OCI-LY1 (cell line): ENCODE results near the gene NOL3.
A peak's percentile ranks its signal among the peaks of the same experiment; 100 is the strongest.

ENCODE experiments used
- H2AFZ ChIP-seq: fragments of 200-600 bp; sonication (generic), shearing (Covaris generic); 2 replicates; pipeline ENCODE4 v1.6.0; 2014; ENCODE audit warnings: antibody characterized with exemption, mild to moderate bottlenecking, low read length
- H3F3A ChIP-seq: fragments of 200-600 bp; sonication (generic), shearing (Covaris generic); 2 replicates; pipeline ENCODE4 v1.6.0; 2014; ENCODE audit warnings: mild to moderate bottlenecking, antibody characterized with exemption, low read length, moderate library complexity; ENCODE audit not compliant: insufficient read depth
- H3K27ac ChIP-seq: fragments of 200-600 bp; sonication (generic); 2 replicates; pipeline ENCODE4 v1.5.1; 2014; ENCODE audit warnings: low read length, mixed run types, mild to moderate bottlenecking, low read depth; ENCODE audit not compliant: poor library complexity, severe bottlenecking
- H3K27me3 ChIP-seq: fragments of 200-600 bp; sonication (generic); 2 replicates; pipeline ENCODE4 v1.6.0; 2014; ENCODE audit warnings: antibody characterized with exemption, mild to moderate bottlenecking, low read length, moderate library complexity; ENCODE audit not compliant: insufficient read depth
- H3K36me3 ChIP-seq: fragments of 200-600 bp; sonication (generic); 2 replicates; pipeline ENCODE4 v1.6.1; 2014; ENCODE audit warnings: mild to moderate bottlenecking, antibody characterized with exemption, low read length, moderate library complexity, mixed read lengths; ENCODE audit not compliant: insufficient read depth
- H3K4me1 ChIP-seq: fragments of 200-600 bp; sonication (generic); 2 replicates; pipeline ENCODE4 v1.5.1; 2014; ENCODE audit warnings: mild to moderate bottlenecking, low read length, moderate library complexity; ENCODE audit not compliant: insufficient read depth, severe bottlenecking
- H3K4me2 ChIP-seq: fragments of 200-600 bp; sonication (generic), shearing (Covaris generic); 2 replicates; pipeline ENCODE4 v1.6.1; 2014; ENCODE audit warnings: low read length
- H3K4me3 ChIP-seq: fragments of 200-600 bp; sonication (generic); 2 replicates; pipeline ENCODE4 v1.5.1; 2014; ENCODE audit warnings: low read length, low read depth, mild to moderate bottlenecking, mixed read lengths; ENCODE audit not compliant: poor library complexity, severe bottlenecking
- H3K79me2 ChIP-seq: fragments of 200-600 bp; shearing (Covaris generic); 2 replicates; pipeline ENCODE4 v1.6.1; 2016; ENCODE audit warnings: mixed run types, low read length, mixed read lengths; ENCODE audit not compliant: insufficient read depth
- H3K9ac ChIP-seq: fragments of 200-600 bp; sonication (generic), shearing (Covaris generic); 2 replicates; pipeline ENCODE4 v1.6.1; 2014; ENCODE audit warnings: mild to moderate bottlenecking, low read length, mixed read lengths
- H3K9me2 ChIP-seq: fragments of 200-600 bp; sonication (generic), shearing (Covaris generic); 2 replicates; pipeline ENCODE4 v1.6.1; 2014; ENCODE audit warnings: low read depth, mild to moderate bottlenecking, low read length, mixed read lengths
- H3K9me3 ChIP-seq: fragments of 200-600 bp; shearing (Covaris generic); 2 replicates; pipeline ENCODE4 v1.6.1; 2014; ENCODE audit warnings: low read length, mixed read lengths
- H4K20me1 ChIP-seq: fragments of 200-600 bp; sonication (generic), shearing (Covaris generic); 2 replicates; pipeline ENCODE4 v1.6.0; 2016; ENCODE audit warnings: mild to moderate bottlenecking, low read length; ENCODE audit not compliant: insufficient read depth
- CTCF ChIP-seq: fragments of 200-600 bp; sonication (generic), shearing (Covaris generic); IDR thresholded peaks from 2 replicates; pipeline ENCODE4 v1.5.1; 2017; ENCODE audit warnings: mild to moderate bottlenecking, antibody characterized with exemption, low read length, moderate library complexity, mixed read lengths
- EZH2 ChIP-seq: fragments of 200-600 bp; sonication (generic), shearing (Covaris generic); IDR thresholded peaks from 2 replicates; pipeline ENCODE4 v1.8.0; 2017; ENCODE audit warnings: borderline replicate concordance, mixed run types, mild to moderate bottlenecking, antibody characterized with exemption, low read length, moderate library complexity, mixed read lengths

NOL3 gene

GRCh38 chr16:67169642-67170167 lies 633 bp upstream of the NOL3 start:
- no peaks in the 10 kb centered on the region for H3K27me3 ChIP-seq
- no peak overlapping the region for H2AFZ ChIP-seq
- peak overlapping the region; percentile 45 for H3K4me3 ChIP-seq
- H3K27ac ChIP-seq: no peak overlapping the region
- peak overlapping the region; percentile 36; the same call in 1 of the 2 replicates for H3K9ac ChIP-seq
- H3F3A ChIP-seq: no peaks in the 10 kb centered on the region
- H3K4me1 ChIP-seq: peaks cover 23% of the 10 kb centered on the region
- no peaks in the 10 kb centered on the region for H3K79me2 ChIP-seq
- TF ChIP-seq EZH2 (no peak), CTCF (peak; percentile 72)
- peak overlapping the region; percentile 68 for H3K4me2 ChIP-seq
- H3K9me2 ChIP-seq: no peaks in the 10 kb centered on the region
- no peaks in the 10 kb centered on the region for H4K20me1 ChIP-seq
- no peaks in the 10 kb centered on the region for H3K9me3 ChIP-seq
- H3K36me3 ChIP-seq: no peaks in the 10 kb centered on the region

GRCh38 chr16:67170949-67171649 lies 761 bp downstream of the NOL3 start:
- Histone ChIP-seq H4K20me1 (no peaks in the 10 kb centered on the region), H3K27me3 (0 out of 2 replicates have a peak, but pooled peaks cover under 1% of the 10 kb centered on the region), H3F3A (no peaks in the 10 kb centered on the region), H3K36me3 (no peaks in the 10 kb centered on the region), H3K79me2 (no peaks in the 10 kb centered on the region), H2AFZ (no peak overlapping the region), H3K4me1 (peaks cover 24% of the 10 kb centered on the region), H3K9ac (peak overlapping the region; percentile 40; the same call in 1 of the 2 replicates), H3K9me2 (no peaks in the 10 kb centered on the region), H3K4me2 (peak overlapping the region; percentile 68), H3K4me3 (peak overlapping the region; percentile 45), H3K27ac (no peak overlapping the region), H3K9me3 (no peaks in the 10 kb centered on the region)
- TF ChIP-seq EZH2: no peak
- no peak for TF ChIP-seq CTCF

- TF ChIP-seq CTCF: no peak
- TF ChIP-seq EZH2: no peak
- Histone ChIP-seq H4K20me1 (no peaks in the 10 kb centered on the region), H3K79me2 (no peaks in the 10 kb centered on the region), H3K9me3 (no peaks in the 10 kb centered on the region), H3K9ac (no peak overlapping the region; the same call in 1 of the 2 replicates), H3K4me3 (no peak overlapping the region), H3K27ac (no peak overlapping the region), H2AFZ (no peak overlapping the region), H3K9me2 (no peaks in the 10 kb centered on the region), H3F3A (no peaks in the 10 kb centered on the region), H3K36me3 (no peaks in the 10 kb centered on the region), H3K4me2 (peak overlapping the region; percentile 54; the same call in 1 of the 2 replicates), H3K27me3 (peaks cover 11% of the 10 kb centered on the region; the same call in 1 of the 2 replicates), H3K4me1 (peaks cover 27% of the 10 kb centered on the region)
These were observed 3.0 kb downstream of the NOL3 start for GRCh38 chr16:67173323-67173722.
